Activated effector memory CD4-positive, alpha-beta T cell treated with Interleukin-2 at 50 U/mL for 16 hours (primary cell): ENCODE results near the gene AP1G2.
A peak's percentile ranks its signal among the peaks of the same experiment; 100 is the strongest.
"Not testable (repeated sequence)": the region's sequence is repeated elsewhere in the genome, so short reads cannot be mapped to it uniquely, and the experiment has no call there.

ENCODE experiments used
- DNase-seq: peaks from one replicate; pipeline ENCODE4 v3.0.0-alpha.2; 2020

The AP1G2 gene

DNA sequence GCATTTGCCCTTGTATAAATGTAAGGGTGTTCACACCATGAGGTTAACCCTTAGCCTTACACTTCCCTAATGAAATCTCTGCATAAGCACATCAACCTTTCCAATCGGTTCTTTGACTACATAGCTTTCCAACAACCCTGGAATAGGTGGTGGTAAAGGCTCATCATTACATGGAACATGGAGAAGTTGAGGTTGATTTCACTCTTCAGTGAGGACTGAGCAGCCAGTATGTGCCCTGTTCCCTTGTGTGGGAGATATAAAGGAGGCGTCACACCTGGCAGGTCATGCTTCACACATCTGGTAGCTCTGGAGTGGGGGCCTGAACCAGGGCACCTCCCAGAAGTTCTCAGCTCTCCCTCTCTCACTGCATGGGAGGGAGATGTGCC is 32.7 kb upstream of the AP1G2 start:
- DNase-seq, result no peak

GRCh38 chr14:23594191-23594590 is 26.6 kb upstream of the AP1G2 start:
- not testable (repeated sequence) for DNase-seq

DNA sequence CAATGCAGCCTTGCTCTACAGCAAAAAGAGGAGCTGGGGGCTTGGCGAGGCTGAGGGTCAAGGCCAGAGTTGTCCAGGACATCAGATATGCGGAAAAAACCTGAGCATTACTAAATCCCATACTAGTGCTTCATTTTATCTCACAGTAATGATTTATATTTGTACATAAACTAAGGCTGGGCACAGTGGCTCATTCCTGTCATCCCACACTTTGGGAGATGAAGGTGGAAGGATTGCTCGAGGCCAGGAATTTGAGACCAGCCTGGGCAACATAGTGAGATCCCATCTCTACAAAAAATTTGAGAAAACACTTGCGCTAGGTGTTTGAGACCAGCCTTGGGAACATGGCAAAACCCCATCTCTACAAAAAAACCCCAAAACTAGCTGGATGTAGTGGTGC is 22.6 kb upstream of the AP1G2 start:
- no peak for DNase-seq

DNA sequence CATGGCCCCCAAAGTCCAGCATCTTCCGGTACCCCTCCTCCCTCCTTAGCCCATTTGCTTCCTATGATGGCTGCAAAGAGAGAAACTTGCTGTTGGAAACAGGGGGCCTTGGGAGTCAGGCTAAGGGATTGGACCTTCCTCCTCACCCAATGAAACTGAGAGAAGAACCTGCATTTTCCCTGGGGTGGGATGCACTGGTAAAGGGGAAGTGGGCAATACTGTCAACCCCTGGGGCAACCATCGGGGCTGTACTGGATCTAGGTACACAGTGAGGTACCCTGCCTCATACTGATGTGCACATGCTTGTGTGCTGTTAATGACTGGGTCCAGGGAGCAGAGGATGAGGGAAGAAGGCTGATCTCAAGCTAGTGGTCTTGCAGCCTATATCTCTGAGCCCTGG is 22.0 kb upstream of the AP1G2 start:
- DNase-seq, result no peak

- DNase-seq, result peak; percentile 70
These were observed 21.4 kb upstream of the AP1G2 start for GRCh38 chr14:23588884-23589598.

GRCh38 chr14:23584527-23585203 is 17.1 kb upstream of the AP1G2 start:
- DNase-seq, result not testable (repeated sequence)

- DNase-seq, result not testable (repeated sequence)
These were observed 16.4 kb upstream of the AP1G2 start for GRCh38 chr14:23583761-23584526.

- DNase-seq, result no peak
These were observed 15.5 kb upstream of the AP1G2 start for GRCh38 chr14:23582906-23583760.

DNA sequence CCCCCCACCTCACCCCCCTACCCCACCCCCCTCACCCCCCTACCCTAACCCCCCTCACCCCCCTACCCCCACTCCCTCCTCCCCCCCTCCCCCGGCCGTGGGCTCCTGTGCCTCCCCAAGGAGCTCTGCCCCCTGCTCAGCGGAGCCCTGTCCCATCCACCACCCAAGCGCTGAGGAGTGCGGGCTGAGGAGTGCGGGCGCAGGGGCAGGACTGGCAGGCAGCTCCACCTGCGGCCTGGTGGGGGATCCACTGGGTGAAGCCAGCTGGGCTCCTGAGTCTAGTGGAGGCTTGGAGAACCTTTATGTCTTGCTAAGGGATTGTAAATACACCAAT is 13.3 kb upstream of the AP1G2 start:
- DNase-seq, result no peak

GRCh38 chr14:23580152-23580926 is 12.7 kb upstream of the AP1G2 start:
- no peak for DNase-seq

DNA sequence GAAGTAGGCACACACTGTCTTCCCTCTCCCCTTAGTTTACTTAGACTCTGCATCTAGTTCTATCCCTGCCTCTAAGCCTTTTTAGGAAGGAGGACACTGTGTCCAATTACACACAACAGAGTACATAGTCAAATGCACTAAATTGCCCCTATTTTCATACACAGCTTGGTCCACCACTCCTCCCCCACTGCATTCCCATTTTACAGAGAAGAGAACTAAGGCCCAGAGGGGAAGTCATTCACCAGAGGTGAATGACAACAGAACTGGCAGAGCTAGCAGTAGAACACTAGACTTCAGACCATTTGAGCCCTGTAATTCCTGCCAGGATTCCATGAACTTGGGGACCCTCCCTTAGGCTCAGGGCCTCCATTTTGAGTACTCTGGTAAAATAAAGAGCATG is 12.1 kb upstream of the AP1G2 start:
- DNase-seq, result no peak

DNA sequence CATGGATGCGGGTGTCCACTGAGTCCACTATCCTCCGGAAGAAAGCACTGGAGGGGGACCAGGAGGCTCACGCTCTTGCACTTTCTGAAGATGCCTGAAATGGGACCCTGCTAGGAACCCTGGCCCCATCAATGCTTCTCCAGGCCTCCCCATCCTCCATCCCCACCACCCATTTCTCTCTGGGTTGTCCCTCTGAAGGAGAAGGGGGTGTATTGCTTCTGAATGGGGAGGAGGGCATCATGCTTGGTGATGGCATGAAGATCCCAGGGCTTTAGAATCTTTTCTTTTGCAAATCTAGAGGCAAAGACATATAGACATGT is 11.7 kb upstream of the AP1G2 start:
- no peak for DNase-seq

GRCh38 chr14:23578560-23579310 is 11.1 kb upstream of the AP1G2 start, which contains the start of gene JPH4:
TSS of gene JPH4 (minus strand) at chr14:23578790. CDS start at chr14:23577453, 1,337 bp downstream.
- no peak for DNase-seq

- DNase-seq, result no peak
These were observed 10.3 kb upstream of the AP1G2 start for GRCh38 chr14:23577710-23578392.

GRCh38 chr14:23577004-23577681 is 9.6 kb upstream of the AP1G2 start:
- no peak for DNase-seq

DNA sequence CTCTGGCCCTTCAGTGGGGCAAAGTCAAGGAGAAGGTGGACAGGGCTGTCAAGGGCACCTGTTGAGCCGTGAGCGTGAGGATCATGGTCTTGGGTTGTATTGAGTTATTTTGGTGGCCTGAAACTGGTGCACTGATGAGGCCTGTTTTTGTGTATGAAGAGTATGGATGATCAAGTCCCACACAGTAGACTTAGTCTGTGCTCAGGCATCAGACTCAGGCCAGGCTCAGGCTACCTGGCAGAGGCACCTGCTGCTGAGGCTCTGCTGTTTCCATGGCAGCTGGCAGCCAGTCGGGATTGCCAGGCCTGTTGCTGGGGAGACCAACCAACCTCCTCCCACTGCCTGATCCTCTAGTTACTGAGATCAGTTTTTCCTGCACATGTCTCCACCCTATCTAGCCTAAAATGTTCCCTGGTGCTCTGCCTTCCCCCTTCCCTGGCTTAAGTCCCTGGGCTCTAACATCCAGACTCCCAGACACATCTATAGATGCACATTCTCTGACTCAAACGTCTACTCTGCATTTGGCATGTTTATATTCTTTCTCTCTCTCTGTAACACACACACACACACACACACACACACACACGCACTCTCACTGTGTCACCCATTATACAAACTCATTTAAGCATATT is 5.9 kb upstream of the AP1G2 start:
- DNase-seq, result no peak

DNA sequence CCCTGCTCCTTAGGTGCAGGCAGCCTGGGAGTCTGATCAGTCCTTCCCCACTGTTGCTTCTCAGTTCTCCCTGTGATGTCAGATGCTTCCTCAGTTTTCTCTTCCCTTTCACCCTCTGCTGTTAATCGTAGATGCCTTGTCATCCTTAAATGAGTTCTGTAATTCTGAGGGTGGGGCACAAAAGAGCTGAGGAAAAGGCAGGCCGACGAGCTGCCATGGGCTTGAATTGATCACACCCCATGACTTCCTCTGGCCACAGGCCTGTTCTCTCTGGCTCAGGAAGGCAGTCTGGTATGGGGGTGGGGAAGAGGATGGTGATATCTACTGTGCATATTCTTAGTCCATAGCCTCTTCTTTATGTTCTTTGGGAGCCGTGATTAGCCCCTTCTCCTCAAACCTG is 5.2 kb upstream of the AP1G2 start:
- DNase-seq, result no peak

DNA sequence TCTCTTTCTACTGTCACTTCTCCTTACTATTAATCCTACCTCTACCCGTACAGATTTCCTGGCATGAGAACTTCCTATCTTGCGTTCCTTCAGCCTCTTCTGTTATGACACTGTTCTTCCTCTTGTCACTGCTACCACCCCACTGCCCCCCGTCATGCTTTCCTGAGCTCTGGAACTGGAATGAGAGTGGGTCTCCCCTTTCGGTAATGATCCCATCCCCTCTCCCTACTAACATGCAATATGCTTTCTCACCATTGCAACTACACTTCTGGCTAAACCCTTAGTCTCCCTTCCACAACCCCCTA is 4.9 kb upstream of the AP1G2 start:
- no peak for DNase-seq

DNA sequence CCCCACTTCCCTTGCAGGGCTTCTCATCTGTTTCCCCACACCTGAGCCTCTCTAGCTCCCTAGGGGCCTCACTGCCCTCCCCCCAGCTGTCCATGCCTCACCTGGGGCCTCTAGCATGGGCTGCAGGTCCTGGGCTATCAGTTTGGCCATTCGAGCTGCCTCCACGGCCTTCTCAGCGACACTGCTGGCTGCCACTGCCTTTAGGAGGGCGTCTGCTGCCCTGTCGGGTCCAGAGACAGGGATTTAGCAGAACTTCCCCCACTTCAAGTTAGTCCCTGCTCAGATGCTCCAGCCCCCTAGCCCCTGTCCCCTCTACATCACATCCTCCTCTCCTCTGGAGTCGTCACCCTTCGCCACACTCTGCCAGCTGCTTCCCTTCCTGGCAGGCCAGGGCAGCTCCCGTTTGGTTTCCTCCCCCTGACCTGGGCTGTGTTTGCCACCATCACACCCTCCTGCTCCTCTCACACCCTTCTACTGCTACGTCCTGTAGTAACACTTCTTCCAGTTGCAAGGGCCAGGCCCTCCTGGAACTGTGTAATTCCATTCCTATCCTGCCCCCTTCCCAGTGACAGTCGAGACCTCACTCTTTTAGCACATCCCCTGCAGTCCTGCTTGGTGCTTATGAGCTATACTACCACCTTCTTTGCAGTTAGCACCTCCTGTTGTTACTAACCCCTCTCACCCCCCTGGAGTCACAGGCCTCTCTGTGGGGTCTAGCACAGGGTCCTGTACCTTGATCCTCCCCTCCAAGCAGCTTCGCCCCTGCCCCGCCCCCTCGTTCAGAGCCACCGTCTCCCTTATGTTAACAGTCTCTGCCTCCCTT is 4.3 kb upstream of the AP1G2 start:
- DNase-seq, result no peak
